HG03108 (cell line): ENCODE data around the gene MANBA.

Source experiments
- ATAC-seq: cut with Tn5 transposase; IDR thresholded peaks from one replicate; pipeline ENCODE4 v1.9.1; 2021; ENCODE audit warnings: moderate library complexity; ENCODE audit not compliant: unreplicated experiment

The MANBA gene

GRCh38 chr4:102683881-102684609 is 76.7 kb downstream of the MANBA start:
- no peak for ATAC-seq

- ATAC-seq = no peak
Measured at GRCh38 chr4:102678695-102679335, 82.0 kb downstream of the MANBA start.

- ATAC-seq = no peak
Measured at GRCh38 chr4:102678107-102678506, 82.7 kb downstream of the MANBA start.

DNA sequence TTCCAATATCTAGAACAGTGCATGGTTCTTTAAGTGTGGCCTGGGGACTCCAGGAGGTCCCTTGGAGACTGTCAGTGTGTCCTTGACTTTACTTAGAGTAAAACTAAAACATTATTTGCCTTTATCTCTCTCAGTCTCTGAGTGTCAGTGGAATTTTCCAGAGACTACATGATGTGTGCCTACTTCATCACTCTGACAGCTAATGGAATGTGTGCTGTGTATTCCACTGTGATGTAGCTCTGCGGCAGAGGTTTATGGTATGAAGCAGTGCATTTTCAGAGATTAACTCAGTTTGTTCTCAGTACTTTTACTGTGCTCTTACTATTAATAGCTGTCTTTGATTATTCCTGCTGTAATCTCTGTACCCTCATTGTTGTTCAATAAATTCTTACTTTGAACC is 85.6 kb downstream of the MANBA start:
- ATAC-seq = no peak

GRCh38 chr4:102667001-102667400 is 93.8 kb downstream of the MANBA start:
- ATAC-seq = no peak

- no peak for ATAC-seq
Measured at GRCh38 chr4:102665527-102665926, 95.2 kb downstream of the MANBA start.

DNA sequence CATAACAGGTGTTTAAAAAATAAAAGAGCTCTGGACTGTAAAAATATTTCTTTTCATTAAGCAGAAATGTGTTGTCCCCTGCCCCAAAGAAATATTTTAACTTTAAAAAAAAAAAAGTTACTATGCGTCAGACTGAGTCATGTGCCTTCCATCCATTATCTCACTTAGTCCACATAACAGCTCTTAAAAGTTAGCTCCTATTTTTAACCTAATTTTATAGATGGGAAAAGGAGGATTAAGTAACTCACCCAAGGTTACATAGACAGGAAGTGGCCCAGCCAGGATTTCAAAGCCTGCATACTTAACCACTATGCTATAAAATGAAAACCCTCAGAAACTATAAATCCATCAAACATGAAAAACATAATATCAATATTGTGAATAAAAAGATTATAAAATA is 97.7 kb downstream of the MANBA start:
- ATAC-seq = no peak

- ATAC-seq = no peak
Measured at GRCh38 chr4:102657206-102657605, 103.6 kb downstream of the MANBA start.

DNA sequence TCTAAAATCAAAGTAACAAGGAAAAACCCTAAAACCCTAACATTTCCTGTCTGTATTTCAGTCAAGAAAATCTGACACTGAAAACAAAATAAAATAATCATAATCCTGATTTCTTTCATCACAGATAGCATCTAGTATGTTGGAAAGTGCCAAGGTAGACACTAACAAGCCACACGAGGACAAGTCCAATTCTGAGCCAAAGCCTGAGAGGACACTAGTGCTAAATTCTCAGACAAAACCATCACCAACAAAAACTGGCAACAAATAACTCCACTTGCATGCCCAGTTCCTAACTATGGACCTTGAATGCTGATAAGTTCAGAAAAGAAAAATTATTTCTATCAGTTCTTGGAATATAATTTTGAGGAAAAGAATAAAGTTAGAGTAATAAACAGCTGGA is 113.7 kb downstream of the MANBA start:
- no peak for ATAC-seq

DNA sequence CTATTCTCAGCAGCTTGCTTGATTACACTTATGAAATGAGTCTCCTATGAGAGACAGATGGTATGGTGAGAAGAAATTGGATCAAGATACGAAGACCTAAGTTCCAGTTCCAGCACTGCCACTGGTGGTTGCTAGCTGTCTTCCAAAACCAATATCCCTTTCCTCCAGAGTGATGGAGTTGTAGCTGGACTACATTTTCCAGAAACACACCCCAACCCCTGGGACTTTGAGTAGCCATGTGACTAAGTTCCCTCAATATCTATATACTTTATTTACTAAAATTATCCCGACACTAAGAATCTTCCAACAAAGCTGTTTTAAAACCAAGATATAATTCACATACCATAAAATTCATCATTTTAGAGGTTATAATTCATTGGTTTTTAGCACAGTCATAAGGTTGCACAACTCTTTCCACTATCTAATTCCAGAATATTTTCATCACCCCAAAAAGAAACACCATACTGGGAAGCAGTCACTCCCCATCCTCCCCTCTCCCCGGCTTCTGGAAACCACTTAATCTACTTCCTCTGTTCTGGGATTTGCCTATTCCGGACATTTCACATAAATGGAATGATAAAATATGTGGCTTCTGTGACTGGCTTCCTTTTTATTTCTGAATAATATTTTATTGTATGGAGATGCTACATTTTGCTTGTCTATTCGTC is 118.0 kb downstream of the MANBA start:
- no peak for ATAC-seq

DNA sequence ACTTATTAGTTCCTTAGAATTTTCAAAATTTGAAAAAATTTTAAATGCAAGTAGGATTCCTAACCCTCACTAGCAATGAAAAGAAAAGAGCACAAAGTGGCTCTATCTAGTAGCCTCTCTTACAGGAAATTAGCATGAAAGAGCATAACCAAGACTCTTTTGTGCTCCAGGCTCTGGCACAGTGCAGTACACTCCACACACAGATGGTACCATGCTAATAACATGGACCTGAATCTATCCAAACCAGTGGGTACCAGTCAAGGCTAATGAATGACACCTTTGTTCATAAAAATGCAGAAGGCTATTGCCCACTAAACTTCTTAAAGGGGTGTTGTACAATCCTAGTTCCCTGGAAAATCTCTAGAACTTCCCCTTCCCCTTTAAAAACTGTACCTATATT is 119.0 kb downstream of the MANBA start:
- no peak for ATAC-seq

- no peak for ATAC-seq
Measured at GRCh38 chr4:102640669-102641068, 120.1 kb downstream of the MANBA start.

DNA sequence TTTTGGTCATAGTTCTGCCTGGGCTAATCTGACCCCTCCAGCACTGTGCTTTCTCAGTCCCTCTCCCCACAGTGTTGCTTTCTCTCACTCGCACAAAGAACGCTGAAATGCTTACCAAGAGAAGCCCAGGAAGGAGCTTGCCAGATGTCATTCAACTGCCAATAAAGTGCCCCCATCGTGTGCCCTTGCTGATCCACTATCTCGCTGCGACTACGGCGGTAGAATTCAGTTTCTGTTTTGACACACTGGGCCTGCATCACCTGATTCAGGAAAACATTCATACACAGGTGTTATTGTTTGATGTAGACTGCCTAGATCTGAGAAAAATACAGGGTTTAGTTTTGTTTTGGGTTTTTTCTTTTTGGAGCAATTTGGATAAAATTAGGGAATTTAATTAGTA is 121.2 kb downstream of the MANBA start:
- ATAC-seq = no peak

DNA sequence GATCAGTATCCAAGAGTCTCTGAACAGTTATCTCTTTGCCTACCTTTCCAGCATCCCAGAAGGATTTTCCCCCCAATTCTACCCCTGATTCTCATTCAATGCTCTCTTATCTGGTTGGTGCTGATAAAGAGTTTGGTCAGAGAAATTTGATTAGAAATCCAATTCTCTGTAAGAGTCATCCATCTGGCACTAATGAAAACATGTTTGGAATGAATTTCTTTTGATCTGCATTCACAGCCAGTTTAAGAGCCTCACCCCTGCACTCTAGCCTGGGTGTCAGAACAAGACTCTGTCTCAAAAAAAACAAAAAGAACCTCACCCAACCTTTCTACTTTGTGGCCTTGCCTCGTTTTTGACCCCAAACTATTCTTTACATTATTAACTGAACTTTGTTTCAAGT is 122.1 kb downstream of the MANBA start:
- ATAC-seq = no peak

DNA sequence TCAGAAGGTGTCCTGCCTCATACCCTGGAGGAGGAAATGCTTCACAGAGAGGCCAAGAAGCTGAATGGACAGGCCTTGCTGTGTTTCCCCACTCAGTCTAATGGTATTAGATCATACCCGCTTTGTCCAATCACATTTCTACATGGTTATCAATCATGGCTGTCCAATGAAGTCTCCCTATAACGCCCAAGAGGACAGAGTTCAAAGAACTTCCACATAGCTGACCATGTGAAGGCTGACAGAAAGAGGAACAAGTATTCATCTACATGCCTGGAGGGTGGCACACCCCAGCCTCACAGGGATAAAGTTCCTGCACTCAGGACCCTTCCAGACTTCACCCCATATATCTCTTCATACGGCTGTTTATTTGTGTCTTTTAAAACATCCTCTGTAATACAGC is 123.4 kb downstream of the MANBA start:
- ATAC-seq = no peak

GRCh38 chr4:102633100-102633499 is 127.7 kb downstream of the MANBA start:
- ATAC-seq = no peak

GRCh38 chr4:102632241-102633065 is 128.3 kb downstream of the MANBA start:
- no peak for ATAC-seq

- ATAC-seq = no peak
Measured at GRCh38 chr4:102631616-102632015, 129.2 kb downstream of the MANBA start.

DNA sequence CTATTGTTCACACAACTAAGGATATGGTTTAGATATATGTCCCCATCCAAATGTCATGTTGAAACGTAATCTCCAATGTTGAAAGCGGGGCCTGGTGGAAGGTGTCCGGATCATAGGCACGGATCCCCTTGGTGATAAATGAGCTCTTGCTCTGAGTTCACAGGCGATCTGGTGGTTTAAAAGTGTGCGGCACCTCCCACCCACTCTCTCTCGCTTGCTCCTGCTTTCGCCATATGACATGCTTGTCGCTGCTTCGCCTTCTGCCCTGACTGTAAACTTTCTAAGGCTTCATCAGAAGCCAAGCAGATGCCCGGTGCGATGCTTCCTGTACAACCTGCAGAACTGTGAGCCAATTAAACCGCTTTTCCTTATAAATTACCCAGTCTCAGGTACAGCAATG is 131.1 kb downstream of the MANBA start:
- ATAC-seq = no peak

GRCh38 chr4:102627831-102628523 is 132.8 kb downstream of the MANBA start:
- ATAC-seq = no peak
